Smooth muscle cell (in vitro differentiated cells): ENCODE results near the gene IRF2. TPM values are rescaled to one million over a fixed set of nuclear protein-coding genes. Genes with fewer than 3 reads are reported as not detected.
A peak's percentile ranks its signal among the peaks of the same experiment; 100 is the strongest.

ENCODE experiments used
- DNase-seq: peaks from one replicate; lab custom pipeline; 2025; ENCODE audit not compliant: unreplicated experiment; lab: John Stamatoyannopoulos, UW
- H2AFZ ChIP-seq: fragments of 200-600 bp; sonication (generic); 2 replicates; pipeline ENCODE4 v1.6.0; 2016; ENCODE audit warnings: antibody characterized with exemption, low read depth, mild to moderate bottlenecking
- H3F3A ChIP-seq: fragments of 200-600 bp; sonication (generic); 2 replicates; pipeline ENCODE4 v1.6.0; 2017; ENCODE audit warnings: antibody characterized with exemption, low read depth
- H3K27ac ChIP-seq: fragments of 200-600 bp; sonication (generic); 2 replicates; pipeline ENCODE4 v1.5.1; 2016; ENCODE audit warnings: low read depth, mild to moderate bottlenecking
- H3K27me3 ChIP-seq: fragments of 200-600 bp; sonication (generic); 2 replicates; pipeline ENCODE4 v1.6.1; 2016; ENCODE audit warnings: low read depth, mild to moderate bottlenecking
- H3K36me3 ChIP-seq: fragments of 200-600 bp; sonication (generic); 2 replicates; pipeline ENCODE4 v1.5.1; 2016; ENCODE audit warnings: low read depth
- H3K4me1 ChIP-seq: fragments of 200-600 bp; sonication (generic); 2 replicates; pipeline ENCODE4 v1.5.1; 2016; ENCODE audit warnings: low read depth
- H3K4me2 ChIP-seq: fragments of 200-600 bp; sonication (generic); 2 replicates; pipeline ENCODE4 v1.6.0; 2016; ENCODE audit warnings: mild to moderate bottlenecking
- H3K4me3 ChIP-seq: fragments of 200-600 bp; sonication (generic); 2 replicates; pipeline ENCODE4 v1.5.1; 2016; ENCODE audit warnings: mild to moderate bottlenecking
- H3K79me2 ChIP-seq: fragments of 200-600 bp; sonication (generic); 2 replicates; pipeline ENCODE4 v1.6.0; 2016; ENCODE audit warnings: low read depth, mild to moderate bottlenecking
- H3K9ac ChIP-seq: fragments of 200-600 bp; sonication (generic); 2 replicates; pipeline ENCODE4 v1.6.0; 2016; ENCODE audit warnings: low read depth
- H3K9me3 ChIP-seq: fragments of 200-600 bp; sonication (generic); replicated peaks from 2 replicates; pipeline ENCODE4 v1.5.1; 2016; ENCODE audit warnings: low read depth
- H4K20me1 ChIP-seq: fragments of 200-600 bp; sonication (generic); 2 replicates; pipeline ENCODE4 v1.6.0; 2016; ENCODE audit warnings: low read depth
- CTCF ChIP-seq: fragments of 200-600 bp; sonication (generic); IDR thresholded peaks from 2 replicates; pipeline ENCODE4 v1.5.1; 2017; ENCODE audit warnings: borderline replicate concordance, mild to moderate bottlenecking, antibody characterized with exemption; ENCODE audit not compliant: insufficient read depth, poor library complexity, severe bottlenecking
- WGBS: methylation state at CpG from one replicate; pipeline ENCODE4 v1.1.7; 2016; ENCODE audit warnings: low lambda C conversion rate; 5-methylcytosine and 5-hydroxymethylcytosine counted together
- polyA plus RNA-seq: library from polyadenylated mRNA; unstranded; fragments of >200 nt; fragmentation: Nextera tagmentation; extraction: Ambion mirVana; gene quantifications from 2 replicates; pipeline ENCODE4 v1.2.1, GENCODE V29; 2016
- total RNA-seq: library from RNA; depleted of rRNA; stranded (reverse); fragments of >200 nt; gene quantifications from 2 replicates; pipeline ENCODE4 v1.2.3, GENCODE V29; 2014

IRF2 gene
- total and polyA plus RNA-seq, 2 experiments from 2014 or later = 10.2 to 21.6 TPM

- Histone ChIP-seq H3K36me3 (no peaks in the 10 kb centered on the region), H3K9ac (peak overlapping the region; percentile 49), H3K4me2 (peak overlapping the region; percentile 83), H3K79me2 (no peaks in the 10 kb centered on the region), H3K27ac (peak overlapping the region; percentile 95), H3K27me3 (no peaks in the 10 kb centered on the region), H3K9me3 (no peaks in the 10 kb centered on the region), H3K4me1 (peaks cover 25% of the 10 kb centered on the region), H3F3A (peaks cover 23% of the 10 kb centered on the region), H2AFZ (no peak overlapping the region), H4K20me1 (no peaks in the 10 kb centered on the region), H3K4me3 (peak overlapping the region; percentile 33)
- TF ChIP-seq CTCF = no peak
- WGBS = 29% methylated on average over 13 of the region's 13 CpGs
- no peak for DNase-seq
These were observed 90.1 kb downstream of the IRF2 start for GRCh38 chr4:184384056-184384809.

GRCh38 chr4:184383497-184384055 lies 90.8 kb downstream of the IRF2 start:
- H3K9me3 ChIP-seq = no peaks in the 10 kb centered on the region
- H3F3A ChIP-seq = peaks cover 23% of the 10 kb centered on the region
- H3K27me3 ChIP-seq = no peaks in the 10 kb centered on the region
- no peak for TF ChIP-seq CTCF
- no peaks in the 10 kb centered on the region for H4K20me1 ChIP-seq
- H3K36me3 ChIP-seq = no peaks in the 10 kb centered on the region
- peak overlapping the region; percentile 33 for H3K4me3 ChIP-seq
- H3K27ac ChIP-seq = peak overlapping the region; percentile 95
- H2AFZ ChIP-seq = no peak overlapping the region
- H3K9ac ChIP-seq = peak overlapping the region; percentile 67
- H3K79me2 ChIP-seq = no peaks in the 10 kb centered on the region
- no peak for DNase-seq
- WGBS = 9% methylated on average over 8 of the region's 8 CpGs
- H3K4me2 ChIP-seq = peak overlapping the region; percentile 83
- H3K4me1 ChIP-seq = peaks cover 25% of the 10 kb centered on the region

- Histone ChIP-seq H4K20me1 (no peaks in the 10 kb centered on the region), H3F3A (peaks cover 23% of the 10 kb centered on the region), H3K9ac (peak overlapping the region; percentile 67), H3K4me1 (peaks cover 25% of the 10 kb centered on the region), H2AFZ (no peak overlapping the region), H3K27me3 (no peaks in the 10 kb centered on the region), H3K4me3 (no peak overlapping the region), H3K27ac (peak overlapping the region; percentile 95), H3K36me3 (no peaks in the 10 kb centered on the region), H3K4me2 (peak overlapping the region; percentile 83), H3K9me3 (no peaks in the 10 kb centered on the region), H3K79me2 (no peaks in the 10 kb centered on the region)
- no peak for TF ChIP-seq CTCF
- 44% methylated on average over 12 of the region's 12 CpGs for WGBS
- DNase-seq = no peak
These were observed 92.0 kb downstream of the IRF2 start for GRCh38 chr4:184382189-184382846.
